Measurements from ENCODE around the gene WWOX.

WWOX gene

GRCh38 chr16:78421181-78421708 is 321.8 kb downstream of the WWOX start:
- intact Hi-C loops (cut with DNase I), result no loop called here
- no peak for DNase-seq

- no peak for DNase-seq
- intact Hi-C loops (cut with DNase I), result no loop called here
These were observed 325.8 kb downstream of the WWOX start for GRCh38 chr16:78425281-78425680.

- intact Hi-C loops (cut with DNase I), result no loop called here
- DNase-seq, result no peak
These were observed 326.5 kb downstream of the WWOX start for GRCh38 chr16:78425891-78426510.

GRCh38 chr16:78428193-78428592 is 328.7 kb downstream of the WWOX start:
- intact Hi-C loops (cut with DNase I), result no loop called here
- no peak for DNase-seq

GRCh38 chr16:78430281-78430680 is 330.8 kb downstream of the WWOX start:
- intact Hi-C loops (cut with DNase I), result no loop called here
- no peak for DNase-seq

- intact Hi-C loops (cut with DNase I), result no loop called here
- no peak for DNase-seq
These were observed 331.7 kb downstream of the WWOX start for GRCh38 chr16:78431004-78431670.

GRCh38 chr16:78431701-78432100 is 332.2 kb downstream of the WWOX start:
- DNase-seq, result no peak
- intact Hi-C loops (cut with DNase I), result no loop called here

- intact Hi-C loops (cut with DNase I), result no loop called here
- no peak for DNase-seq
These were observed 333.0 kb downstream of the WWOX start for GRCh38 chr16:78432451-78432850.

- DNase-seq, result no peak
- intact Hi-C loops (cut with DNase I), result no loop called here
These were observed 333.7 kb downstream of the WWOX start for GRCh38 chr16:78433116-78433515.

GRCh38 chr16:78434401-78434800 is 334.9 kb downstream of the WWOX start:
- intact Hi-C loops (cut with DNase I), result no loop called here
- DNase-seq, result no peak

- intact Hi-C loops (cut with DNase I), result no loop called here
- no peak for DNase-seq
These were observed 335.8 kb downstream of the WWOX start for GRCh38 chr16:78435260-78435659.

- intact Hi-C loops (cut with DNase I), result no loop called here
- no peak for DNase-seq
These were observed 336.6 kb downstream of the WWOX start for GRCh38 chr16:78436023-78436422.

- intact Hi-C loops (cut with DNase I), result no loop called here
- DNase-seq, result no peak
These were observed 337.4 kb downstream of the WWOX start for GRCh38 chr16:78436846-78437245.

- intact Hi-C loops (cut with DNase I), result no loop called here
- DNase-seq, result peak in 6 of 10 donors; percentile 12 to 83 (median 40)
These were observed 338.0 kb downstream of the WWOX start for GRCh38 chr16:78437352-78437968.

- intact Hi-C loops (cut with DNase I), result no loop called here
- no peak for DNase-seq
These were observed 338.8 kb downstream of the WWOX start for GRCh38 chr16:78438219-78438618.

GRCh38 chr16:78438632-78439031 is 339.2 kb downstream of the WWOX start:
- no peak for DNase-seq
- intact Hi-C loops (cut with DNase I), result no loop called here

GRCh38 chr16:78439646-78440045 is 340.2 kb downstream of the WWOX start:
- DNase-seq, result no peak
- intact Hi-C loops (cut with DNase I), result no loop called here

GRCh38 chr16:78441298-78441697 is 341.8 kb downstream of the WWOX start:
- DNase-seq, result no peak
- intact Hi-C loops (cut with DNase I), result no loop called here

- no peak for DNase-seq
- intact Hi-C loops (cut with DNase I), result no loop called here
These were observed 344.3 kb downstream of the WWOX start for GRCh38 chr16:78443542-78444364.

GRCh38 chr16:78445818-78446217 is 346.4 kb downstream of the WWOX start:
- DNase-seq, result no peak
- intact Hi-C loops (cut with DNase I), result no loop called here

GRCh38 chr16:78446486-78446885 is 347.0 kb downstream of the WWOX start:
- intact Hi-C loops (cut with DNase I), result no loop called here
- DNase-seq, result no peak

Measured in posterior cingulate gyrus (tissue), 11 donors.